Transverse colon (tissue), 3 donors: ENCODE results near the gene KRT72.

Experiments used
- CTCF ChIP-seq, 5 experiments: fragments of 200-600 bp in 3 of 5; fragments of 450-650 bp in 2 of 5; sonication (generic) in 3 of 5; IDR thresholded peaks; 1 replicate in 2 of 5; 2 replicates in 3 of 5; pipeline ENCODE4 v1.5.1; 2016 to 2017; ENCODE audit warnings: antibody characterized with exemption in 5 of 5, inconsistent platforms in 3 of 5, mild to moderate bottlenecking in 2 of 5, moderate library complexity in 1 of 5
- EP300 ChIP-seq: sonication (generic); formaldehyde crosslinking; IDR thresholded peaks from one replicate; pipeline ENCODE4 v1.6.1; 2017; ENCODE audit warnings: antibody characterized with exemption, low read depth
- POLR2A ChIP-seq: fragments of 450-650 bp; IDR thresholded peaks from one replicate; pipeline ENCODE4 v1.6.1; 2016; ENCODE audit warnings: antibody characterized with exemption, mild to moderate bottlenecking, moderate library complexity

- no peak for TF ChIP-seq CTCF (IDR thresholded peaks at IDR 0.05)
- no peak for TF ChIP-seq EP300
- no peak for TF ChIP-seq POLR2A
Measured at GRCh38 chr12:52631264-52631663, 30.0 kb upstream of the KRT72 start.
